RWPE1 (cell line): ENCODE data around the gene GSE1.
A peak's percentile ranks its signal among the peaks of the same experiment; 100 is the strongest.

Experiments used
- CTCF ChIA-PET: fragments of 350-600 bp; sonication (Branson Sonifier 250); formaldehyde crosslinking; extraction: SDS; loops from one replicate; lab custom pipeline; 2021; lab: Yijun Ruan, JAX
- POLR2A ChIA-PET: fragments of 400-600 bp; formaldehyde crosslinking; extraction: SDS; loops from one replicate; lab custom pipeline; 2020; ENCODE audit warnings: antibody characterized with exemption; ENCODE audit not compliant: low non-redundant PET; lab: Yijun Ruan, JAX
- DNase-seq: peaks from one replicate; pipeline ENCODE4 v3.0.0; 2012; ENCODE audit warnings: low spot score
- H3K27ac ChIP-seq: fragments of 450-650 bp; 2 replicates; pipeline ENCODE4 v1.5.1; 2017
- CTCF ChIP-seq: fragments of 450-650 bp; conservative IDR thresholded peaks from 2 replicates; pipeline ENCODE4 v1.5.1; 2017; ENCODE audit warnings: low read depth, mild to moderate bottlenecking

The GSE1 gene

GRCh38 chr16:85612801-85613603 is at the start of gene GSE1:
TSS of gene GSE1 (plus strand) at chr16:85613322. CDS start at chr16:85613392, 70 bp downstream.
- POLR2A ChIA-PET, result no interaction called here
- peak; percentile 92 for DNase-seq
- peak within 1 kb of the TSS; percentile 98 for H3K27ac ChIP-seq
- CTCF ChIA-PET, result interaction anchor here (0.5 kb wide), 1 partner anchor 26 kb away, joined by 3 read pairs; no protein-coding TSS in a partner anchor
- no peak for TF ChIP-seq CTCF

GRCh38 chr16:85563515-85564276 is 49.4 kb upstream of the GSE1 start:
- ChIA-PET POLR2A (interaction anchor here (0.5 kb wide), 1 partner anchor 226 kb away, joined by 5 read pairs; no protein-coding TSS in a partner anchor), CTCF (interaction anchor here (0.5 to 1.7 kb wide), 7 partner anchors 10 to 1759 kb away, joined by 3 to 11 read pairs (median 4); no protein-coding TSS in a partner anchor)

GRCh38 chr16:85564277-85565051 is 48.7 kb upstream of the GSE1 start:
- peak overlapping the region; percentile 40 for H3K27ac ChIP-seq
- ChIA-PET CTCF (interaction anchor here (0.5 to 1.7 kb wide), 9 partner anchors 30 to 1758 kb away, joined by 3 to 11 read pairs (median 4); no protein-coding TSS in a partner anchor), POLR2A (interaction anchor here (0.5 kb wide), 1 partner anchor 225 kb away, joined by 5 read pairs; no protein-coding TSS in a partner anchor)
- TF ChIP-seq CTCF, result peak; percentile 51
- no peak for DNase-seq

More at GRCh38 chr16:85563515-85564276, 49.4 kb upstream of the GSE1 start:
- DNase-seq, result no peak
- peak overlapping the region; percentile 40 for H3K27ac ChIP-seq
- no peak for TF ChIP-seq CTCF

GRCh38 chr16:85565340-85565739 is 47.8 kb upstream of the GSE1 start:
- ChIA-PET POLR2A (no interaction called here), CTCF (no interaction called here)
- H3K27ac ChIP-seq, result 0 out of 2 replicates have a peak overlapping the region, but pooled peaks have one; percentile 4
- TF ChIP-seq CTCF, result no peak
- no peak for DNase-seq

- ChIA-PET CTCF (no interaction called here), POLR2A (no interaction called here)
- DNase-seq, result no peak
- no peak for TF ChIP-seq CTCF
- 0 out of 2 replicates have a peak overlapping the region, but pooled peaks have one; percentile 4 for H3K27ac ChIP-seq
Measured at GRCh38 chr16:85565801-85566526, 47.2 kb upstream of the GSE1 start.
